MM.1S (cell line): ENCODE measurements around the gene ASTE1.

ENCODE experiments used
- CTCF ChIP-seq: fragments of 300-600 bp; sonication (generic); IDR thresholded peaks from 2 replicates; pipeline ENCODE4 v1.5.1; 2016; ENCODE audit warnings: antibody characterized with exemption, low read length, mixed read lengths
- EZH2 ChIP-seq: fragments of 300-600 bp; sonication (generic); optimal IDR thresholded peaks from 2 replicates; pipeline ENCODE3; 2017; ENCODE audit warnings: low read depth, mild to moderate bottlenecking, antibody characterized with exemption, low read length, mixed read lengths
- EZH2phosphoT487 ChIP-seq: fragments of 300-600 bp; sonication (generic); IDR thresholded peaks from 2 replicates; pipeline ENCODE4 v1.6.1; 2018; ENCODE audit warnings: antibody characterized with exemption, low read length

DNA sequence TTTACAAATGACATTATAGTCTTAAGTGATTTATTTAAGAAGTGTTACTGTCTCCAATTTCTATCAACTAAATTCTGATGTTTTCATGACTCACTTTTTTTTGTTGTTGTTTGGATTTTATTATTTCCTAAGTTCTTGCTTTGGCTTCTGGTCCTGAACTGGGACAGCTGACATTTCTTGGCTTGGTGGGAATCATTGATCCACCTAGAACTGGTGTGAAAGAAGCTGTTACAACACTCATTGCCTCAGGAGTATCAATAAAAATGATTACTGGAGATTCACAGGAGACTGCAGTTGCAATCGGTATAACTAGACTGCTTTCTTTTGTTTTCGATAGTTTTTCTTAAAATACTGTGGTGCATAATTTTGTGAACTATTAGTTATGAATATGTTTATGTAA, 47.5 kb downstream of the ASTE1 start:
- TF ChIP-seq CTCF: no peak
- no peak for TF ChIP-seq EZH2phosphoT487
- no peak for TF ChIP-seq EZH2
